Measurements from ENCODE around the gene ALK.

Gene ALK

DNA sequence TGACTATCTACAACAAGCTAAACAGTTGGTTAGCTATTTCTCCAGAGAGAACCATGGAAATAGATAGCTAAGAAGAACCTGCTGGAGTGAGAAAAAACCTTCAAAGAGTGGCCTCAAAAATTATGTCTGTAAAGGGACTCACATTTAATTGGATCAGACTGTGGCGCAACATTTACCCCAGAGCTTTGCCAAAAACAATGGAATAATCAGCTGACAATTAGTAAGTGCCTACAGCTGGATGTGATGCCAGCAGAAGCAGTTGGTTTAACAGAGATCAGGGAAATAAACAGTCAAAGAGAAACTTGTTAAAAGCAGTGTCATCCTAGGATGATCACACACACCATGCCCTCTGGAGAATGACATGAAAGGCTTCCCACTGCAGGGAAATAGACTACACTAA, 495.5 kb downstream of the ALK start:
- TF ChIP-seq, protein P1, sequence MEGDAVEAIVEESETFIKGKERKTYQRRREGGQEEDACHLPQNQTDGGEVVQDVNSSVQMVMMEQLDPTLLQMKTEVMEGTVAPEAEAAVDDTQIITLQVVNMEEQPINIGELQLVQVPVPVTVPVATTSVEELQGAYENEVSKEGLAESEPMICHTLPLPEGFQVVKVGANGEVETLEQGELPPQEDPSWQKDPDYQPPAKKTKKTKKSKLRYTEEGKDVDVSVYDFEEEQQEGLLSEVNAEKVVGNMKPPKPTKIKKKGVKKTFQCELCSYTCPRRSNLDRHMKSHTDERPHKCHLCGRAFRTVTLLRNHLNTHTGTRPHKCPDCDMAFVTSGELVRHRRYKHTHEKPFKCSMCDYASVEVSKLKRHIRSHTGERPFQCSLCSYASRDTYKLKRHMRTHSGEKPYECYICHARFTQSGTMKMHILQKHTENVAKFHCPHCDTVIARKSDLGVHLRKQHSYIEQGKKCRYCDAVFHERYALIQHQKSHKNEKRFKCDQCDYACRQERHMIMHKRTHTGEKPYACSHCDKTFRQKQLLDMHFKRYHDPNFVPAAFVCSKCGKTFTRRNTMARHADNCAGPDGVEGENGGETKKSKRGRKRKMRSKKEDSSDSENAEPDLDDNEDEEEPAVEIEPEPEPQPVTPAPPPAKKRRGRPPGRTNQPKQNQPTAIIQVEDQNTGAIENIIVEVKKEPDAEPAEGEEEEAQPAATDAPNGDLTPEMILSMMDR (IDR thresholded peaks at IDR 0.05; ENCODE audit: low read depth, low read length) = no peak
- TF ChIP-seq POLR2A (IDR thresholded peaks at IDR 0.05; ENCODE audit: extremely low read depth, insufficient read length) (no peak), MYC (IDR thresholded peaks at IDR 0.05; ENCODE audit: low read depth, low read length) (no peak)
- TF ChIP-seq, protein P2, sequence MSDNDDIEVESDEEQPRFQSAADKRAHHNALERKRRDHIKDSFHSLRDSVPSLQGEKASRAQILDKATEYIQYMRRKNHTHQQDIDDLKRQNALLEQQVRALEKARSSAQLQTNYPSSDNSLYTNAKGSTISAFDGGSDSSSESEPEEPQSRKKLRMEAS (IDR thresholded peaks at IDR 0.05; ENCODE audit: low read depth, low read length) = no peak
- H3K4me3 ChIP-seq (ENCODE audit: low read depth, low read length) = no peak overlapping the region
- no peak for DNase-seq (ENCODE audit: low read depth)

DNA sequence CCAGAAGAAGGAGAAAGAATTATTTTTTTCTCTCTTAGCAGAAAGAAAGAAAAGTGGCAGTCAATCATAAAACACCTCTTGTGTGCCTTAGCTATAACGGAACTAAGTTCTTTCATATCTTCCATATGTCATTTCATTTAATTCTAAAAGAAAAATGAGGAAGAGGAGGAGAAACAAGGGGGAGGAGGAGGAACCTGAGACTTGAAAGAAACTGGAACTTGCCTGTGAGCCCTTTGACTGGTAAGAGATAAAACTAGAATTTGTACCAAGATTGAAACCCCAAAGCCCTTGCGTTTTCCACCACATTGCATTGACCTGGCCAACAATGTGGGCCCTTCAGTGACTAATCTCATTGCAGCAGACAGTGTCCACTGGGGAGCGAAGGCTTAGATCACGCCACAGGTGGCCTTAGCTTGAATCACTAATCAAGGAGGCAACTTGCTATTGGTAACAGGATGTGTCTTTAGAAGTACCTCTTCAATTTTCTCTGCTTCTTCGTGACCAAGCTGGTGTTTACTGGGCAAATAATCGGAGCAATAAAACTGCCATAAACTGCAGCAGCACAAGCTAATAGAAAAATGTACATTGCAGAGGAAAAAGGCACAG, 498.2 kb downstream of the ALK start:
- TF ChIP-seq POLR2A (IDR thresholded peaks at IDR 0.05; ENCODE audit: extremely low read depth, insufficient read length) (no peak), MYC (IDR thresholded peaks at IDR 0.05; ENCODE audit: low read depth, low read length) (no peak)
- TF ChIP-seq, protein P1 (IDR thresholded peaks at IDR 0.05; ENCODE audit: low read depth, low read length) = no peak
- TF ChIP-seq, protein P2 (IDR thresholded peaks at IDR 0.05; ENCODE audit: low read depth, low read length) = no peak
- no peak for DNase-seq (ENCODE audit: low read depth)
- no peak overlapping the region for H3K4me3 ChIP-seq (ENCODE audit: low read depth, low read length)

DNA sequence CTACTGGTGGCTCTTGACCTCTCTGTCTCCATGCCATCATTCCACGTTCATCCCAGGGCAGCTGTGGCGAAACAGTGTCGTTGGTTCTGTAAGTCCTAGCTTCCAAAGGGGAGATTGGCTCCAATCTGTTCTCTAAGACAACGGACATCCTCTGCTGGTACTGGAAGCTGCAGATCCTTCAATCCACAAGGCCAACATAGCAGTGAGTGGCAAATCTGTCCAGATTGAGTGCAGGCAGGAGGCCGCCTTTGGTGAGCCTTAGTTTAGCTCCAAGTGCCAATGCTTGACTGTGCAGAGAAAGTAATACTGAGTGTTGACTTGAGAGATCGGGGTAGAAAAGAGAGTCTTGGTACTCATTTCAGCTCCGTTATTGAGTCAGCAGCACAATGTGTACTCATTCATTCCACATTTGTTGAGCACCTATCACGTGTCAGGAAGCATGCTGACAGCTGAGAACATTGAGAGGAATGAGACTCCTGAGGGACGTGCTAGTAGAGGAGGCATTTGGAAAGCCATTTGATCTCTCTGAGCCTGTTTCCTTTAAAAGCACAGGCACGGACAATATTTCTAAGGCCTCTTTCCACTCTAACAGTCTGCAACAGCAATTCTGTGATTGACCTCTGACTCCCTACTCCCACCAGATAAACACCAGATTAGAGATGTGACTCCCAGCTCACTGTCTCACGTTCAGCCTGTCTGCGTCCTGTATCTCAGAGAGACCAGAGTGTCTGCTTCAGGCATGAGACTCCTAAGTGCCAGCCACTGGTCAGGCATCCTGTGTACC, 500.2 kb downstream of the ALK start:
- no peak for DNase-seq (ENCODE audit: low read depth)
- TF ChIP-seq, protein P1 (IDR thresholded peaks at IDR 0.05; ENCODE audit: low read depth, low read length) = no peak
- TF ChIP-seq, protein P2 (IDR thresholded peaks at IDR 0.05; ENCODE audit: low read depth, low read length) = no peak
- no peak for TF ChIP-seq MYC (IDR thresholded peaks at IDR 0.05; ENCODE audit: low read depth, low read length)
- no peak for TF ChIP-seq POLR2A (IDR thresholded peaks at IDR 0.05; ENCODE audit: extremely low read depth, insufficient read length)
- no peak overlapping the region for H3K4me3 ChIP-seq (ENCODE audit: low read depth, low read length)

DNA sequence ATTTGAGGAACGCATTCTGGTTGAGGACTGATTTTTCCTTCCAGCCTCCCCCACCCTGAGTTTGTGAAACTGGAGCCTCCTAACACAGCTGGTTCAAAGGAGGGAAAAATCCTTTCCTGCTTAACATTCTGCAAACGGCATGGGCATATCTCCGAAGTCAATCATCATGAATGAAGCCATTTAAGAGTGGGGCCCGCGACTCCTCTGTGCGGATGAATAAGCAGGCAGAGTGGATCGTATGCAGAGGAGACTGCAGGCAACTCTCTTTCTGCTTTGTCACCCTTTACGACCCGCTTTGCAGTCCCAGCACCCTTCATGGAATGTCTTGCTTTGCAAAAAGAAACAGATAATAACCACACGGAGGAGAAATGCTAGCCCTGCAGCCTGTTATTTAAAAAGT, 500.9 kb downstream of the ALK start:
- DNase-seq (ENCODE audit: low read depth) = no peak
- TF ChIP-seq, protein P2 (IDR thresholded peaks at IDR 0.05; ENCODE audit: low read depth, low read length) = no peak
- no peak for TF ChIP-seq MYC (IDR thresholded peaks at IDR 0.05; ENCODE audit: low read depth, low read length)
- no peak for TF ChIP-seq POLR2A (IDR thresholded peaks at IDR 0.05; ENCODE audit: extremely low read depth, insufficient read length)
- TF ChIP-seq, protein P1 (IDR thresholded peaks at IDR 0.05; ENCODE audit: low read depth, low read length) = no peak
- H3K4me3 ChIP-seq (ENCODE audit: low read depth, low read length) = no peak overlapping the region

DNA sequence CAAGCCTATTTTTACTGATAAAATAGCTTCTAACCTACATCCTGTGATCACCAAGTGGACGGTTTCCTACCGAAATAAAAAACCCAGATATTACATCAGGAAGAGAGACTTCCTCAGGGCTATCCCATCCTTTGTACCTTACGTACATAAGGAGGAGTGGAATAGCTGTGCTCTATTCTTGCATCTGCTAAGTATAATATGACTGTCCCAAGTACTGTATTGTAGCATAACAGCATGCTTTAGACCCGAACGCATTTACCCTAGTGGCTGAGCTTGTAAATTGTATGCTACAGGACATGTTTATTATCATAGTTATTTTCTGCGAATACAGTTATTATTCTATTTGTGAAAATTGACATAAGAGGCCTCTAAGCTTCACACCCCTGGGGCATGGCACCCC, 503.8 kb downstream of the ALK start:
- H3K4me3 ChIP-seq (ENCODE audit: low read depth, low read length) = no peak overlapping the region
- no peak for DNase-seq (ENCODE audit: low read depth)
- no peak for TF ChIP-seq POLR2A (IDR thresholded peaks at IDR 0.05; ENCODE audit: extremely low read depth, insufficient read length)
- TF ChIP-seq, protein P1 (IDR thresholded peaks at IDR 0.05; ENCODE audit: low read depth, low read length) = no peak
- TF ChIP-seq MYC (IDR thresholded peaks at IDR 0.05; ENCODE audit: low read depth, low read length) = no peak
- TF ChIP-seq, protein P2 (IDR thresholded peaks at IDR 0.05; ENCODE audit: low read depth, low read length) = no peak

Data from NB4 (cell line).